Right kidney (tissue), 1 donor: ENCODE data around the gene CNN2.
"Not testable (repeated sequence)": the region's sequence is repeated elsewhere in the genome, so short reads cannot be mapped to it uniquely, and the experiment has no call there.

Source experiments
- DNase-seq: peaks from one replicate; pipeline ENCODE4 v3.0.0-alpha.2; 2016

Gene CNN2

DNA sequence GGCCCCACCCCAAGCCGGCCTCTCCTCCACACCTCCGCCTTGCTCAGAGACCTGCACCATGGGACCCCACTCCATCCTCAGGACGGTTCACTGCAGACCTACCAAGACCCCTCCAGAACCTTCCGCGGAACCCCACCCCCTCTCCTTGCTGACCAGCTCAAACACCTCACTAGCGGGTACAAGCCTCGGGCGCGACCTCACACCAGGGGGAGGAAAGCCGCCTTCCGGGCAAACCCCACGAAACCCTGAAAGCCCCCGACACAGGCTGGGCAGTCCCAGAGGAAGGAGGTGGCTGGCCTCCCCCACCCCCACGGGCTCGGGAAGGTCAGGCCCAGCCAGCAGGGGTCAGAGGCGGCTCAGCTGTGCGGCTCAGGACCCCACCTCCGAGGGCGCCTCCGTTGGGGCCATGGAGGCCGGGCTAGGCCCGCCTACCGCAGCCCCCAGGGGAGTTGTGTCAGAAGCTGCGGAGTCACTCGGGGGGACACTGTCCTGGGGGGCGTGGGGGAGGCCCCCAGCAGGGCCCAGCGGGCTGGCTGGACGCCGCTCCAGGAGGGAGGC is 16.3 kb upstream of the CNN2 start:
- no peak for DNase-seq

DNA sequence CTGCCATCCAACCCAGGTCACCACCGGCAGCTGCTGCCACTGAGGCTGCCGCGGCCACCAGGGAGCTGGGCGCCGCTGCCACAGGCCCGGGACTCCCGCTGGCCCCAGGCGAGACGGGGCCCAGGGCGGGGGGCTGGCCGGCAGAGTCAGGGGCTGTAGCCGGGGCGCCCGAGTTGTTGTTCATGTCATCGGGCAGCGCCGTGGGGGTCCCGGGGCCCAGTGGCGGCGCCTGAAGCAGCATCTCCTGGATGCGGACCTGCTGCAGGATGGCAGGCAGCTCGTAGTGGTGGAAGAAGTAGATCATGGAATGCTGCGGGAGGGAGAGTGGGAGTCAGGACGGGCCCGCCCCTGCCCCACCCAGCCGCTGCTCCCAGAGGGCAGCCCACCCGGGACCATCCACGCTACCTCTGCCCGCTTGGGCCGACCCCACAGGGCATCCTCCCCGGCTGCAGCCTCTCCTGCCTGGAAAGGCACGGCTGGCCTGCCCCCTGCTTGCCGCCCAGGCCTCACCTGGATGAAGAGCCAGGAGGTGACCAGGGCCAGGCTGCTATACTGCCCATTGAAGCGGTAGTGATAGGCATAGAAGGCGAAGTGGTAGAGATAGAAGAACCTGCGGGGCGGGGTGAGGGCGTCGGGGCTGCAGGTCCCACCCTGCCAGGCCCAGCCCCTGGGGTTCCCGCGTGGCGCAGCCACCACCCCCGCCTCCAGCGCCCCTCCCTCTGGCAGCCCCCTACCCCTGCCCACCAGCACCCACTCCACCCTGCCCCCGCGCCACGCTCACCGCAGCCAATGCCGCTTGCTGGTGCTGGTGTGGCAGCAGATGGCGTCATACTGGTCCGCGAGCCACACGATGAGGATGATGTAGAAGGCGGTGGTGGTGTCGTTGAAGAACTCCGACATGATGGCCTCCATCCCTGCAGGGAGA is 15.6 kb upstream of the CNN2 start:
- DNase-seq = no peak

DNA sequence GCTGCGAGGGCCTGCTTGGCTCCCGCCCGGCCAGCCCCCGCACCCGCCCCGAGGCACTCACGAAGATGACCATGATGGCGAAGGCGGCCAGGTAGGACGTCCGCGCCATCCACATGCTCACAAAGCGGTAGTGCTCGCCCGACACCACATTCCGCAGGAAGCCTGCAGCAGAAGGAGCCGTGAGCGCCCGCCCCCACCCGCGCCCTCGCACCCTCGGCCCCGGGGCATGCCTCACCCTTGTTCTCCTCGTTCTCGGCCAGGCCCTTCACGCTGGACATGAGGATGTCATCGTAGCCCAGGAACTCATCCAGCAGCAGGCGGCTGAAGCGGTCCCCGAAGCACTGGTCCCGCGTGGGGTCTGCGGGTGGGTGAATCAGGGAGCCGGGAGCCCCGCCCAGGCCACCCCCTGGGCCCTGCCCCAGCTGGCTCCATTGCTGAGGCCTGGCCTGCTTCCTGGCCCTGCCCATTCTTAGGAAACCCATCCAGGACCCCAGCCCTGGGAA is 14.5 kb upstream of the CNN2 start:
- DNase-seq = no peak

DNA sequence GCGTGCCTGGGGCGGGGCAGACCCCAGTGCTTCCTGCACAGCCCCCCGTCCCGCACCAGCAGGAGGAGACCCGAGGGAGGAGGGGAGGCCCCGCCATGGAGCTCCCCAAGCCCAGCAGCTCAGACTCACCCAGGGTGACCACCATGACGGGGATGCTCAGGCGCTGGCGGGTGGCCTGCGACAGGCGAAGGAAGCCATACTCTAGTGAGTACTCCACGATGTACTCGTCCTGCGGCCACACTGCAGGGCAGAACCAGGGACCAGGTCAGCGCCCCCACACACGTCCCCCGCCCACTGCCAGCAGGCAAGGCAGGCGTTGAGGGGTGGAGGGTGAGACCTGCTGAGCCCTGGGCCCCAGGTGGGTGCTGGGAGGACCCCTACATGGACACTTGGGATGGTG is 14.1 kb upstream of the CNN2 start:
- DNase-seq = no peak

GRCh38 chr19:1013218-1013617 is 13.2 kb upstream of the CNN2 start:
- DNase-seq = no peak

DNA sequence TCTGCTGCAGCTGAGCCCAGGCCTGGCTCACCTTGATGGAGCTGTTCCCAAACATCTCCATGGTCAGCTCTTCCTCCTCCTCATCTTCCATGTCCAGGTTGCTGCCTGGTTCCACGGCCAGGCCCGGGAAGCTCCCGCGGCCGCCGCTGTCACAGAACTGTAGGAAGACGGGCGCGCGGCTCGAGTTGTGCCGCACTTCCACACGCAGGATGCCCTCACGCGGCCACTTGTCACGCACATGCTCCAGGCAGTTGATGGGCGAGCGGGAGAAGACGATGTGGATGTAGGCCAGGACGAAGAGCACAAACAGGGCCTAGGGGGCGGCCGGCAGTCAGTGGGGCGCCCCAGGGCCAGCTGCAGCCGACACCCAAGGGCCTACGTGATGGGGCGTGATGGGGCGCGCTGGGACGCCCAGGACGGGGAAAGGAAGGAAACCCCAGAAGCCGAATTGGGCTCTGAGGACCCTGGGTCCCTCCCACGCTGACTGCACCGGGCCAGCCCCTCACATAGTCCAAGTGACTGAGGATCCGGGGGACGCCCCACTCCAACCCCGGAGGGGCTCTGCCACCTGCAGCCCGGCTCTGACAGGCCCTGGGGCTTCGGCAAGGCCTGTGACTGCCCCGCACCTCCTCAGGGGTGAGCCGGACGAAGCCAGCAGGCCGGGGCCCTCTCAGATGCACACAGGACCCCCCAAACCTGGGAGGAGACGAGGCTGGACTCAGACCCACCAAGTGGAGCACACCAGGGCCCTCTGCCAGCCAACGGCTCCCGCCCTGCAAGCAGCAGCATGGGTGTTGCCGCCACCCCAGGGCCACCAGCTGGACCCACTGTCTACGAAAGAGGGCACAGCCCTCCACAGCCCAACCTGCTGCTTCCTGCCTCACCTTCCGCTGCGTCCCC is 12.0 kb upstream of the CNN2 start:
- DNase-seq = no peak

GRCh38 chr19:1015061-1015781 is 11.2 kb upstream of the CNN2 start:
- no peak for DNase-seq

DNA sequence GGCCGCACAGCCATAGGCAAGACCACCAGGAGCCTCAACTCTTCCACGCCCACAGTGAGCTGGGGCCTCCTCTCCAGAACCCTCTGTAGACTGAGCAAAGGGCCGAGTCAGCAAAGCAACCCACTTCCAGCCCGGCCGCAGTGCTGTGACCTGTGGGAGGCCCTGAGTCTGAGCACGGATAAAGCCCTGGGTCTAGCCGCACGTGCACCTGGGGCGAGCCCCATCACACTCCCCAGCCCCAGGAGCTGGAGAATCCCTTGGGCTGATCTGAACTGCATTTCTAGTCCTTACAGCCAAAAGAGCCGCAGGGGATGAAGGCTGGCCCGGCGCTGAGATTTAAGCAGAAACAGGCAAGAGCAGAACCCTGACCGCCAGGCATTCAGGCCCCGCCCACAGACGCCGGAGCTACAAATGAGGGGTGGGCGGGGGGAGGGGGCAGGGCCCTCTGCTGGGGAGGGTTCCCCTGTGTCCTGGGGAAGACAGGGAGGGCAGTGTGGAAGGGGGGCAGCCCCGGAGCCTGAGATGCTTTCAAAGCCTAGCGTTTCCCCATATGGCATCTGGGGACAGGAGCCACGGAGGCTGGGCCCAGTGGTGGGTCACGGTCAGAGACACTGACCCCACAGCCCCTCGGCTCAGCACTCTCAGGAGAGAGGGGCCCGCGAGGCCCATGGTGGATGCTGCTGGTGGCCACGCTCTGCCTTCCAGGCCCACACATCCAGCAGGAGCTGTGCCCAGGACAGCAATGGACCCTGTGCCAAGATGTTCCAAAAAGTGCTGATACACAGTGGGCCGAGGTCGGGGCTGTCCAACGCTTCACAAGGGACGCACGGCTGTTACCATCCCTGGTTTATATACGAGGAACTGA is 10.4 kb upstream of the CNN2 start:
- no peak for DNase-seq

DNA sequence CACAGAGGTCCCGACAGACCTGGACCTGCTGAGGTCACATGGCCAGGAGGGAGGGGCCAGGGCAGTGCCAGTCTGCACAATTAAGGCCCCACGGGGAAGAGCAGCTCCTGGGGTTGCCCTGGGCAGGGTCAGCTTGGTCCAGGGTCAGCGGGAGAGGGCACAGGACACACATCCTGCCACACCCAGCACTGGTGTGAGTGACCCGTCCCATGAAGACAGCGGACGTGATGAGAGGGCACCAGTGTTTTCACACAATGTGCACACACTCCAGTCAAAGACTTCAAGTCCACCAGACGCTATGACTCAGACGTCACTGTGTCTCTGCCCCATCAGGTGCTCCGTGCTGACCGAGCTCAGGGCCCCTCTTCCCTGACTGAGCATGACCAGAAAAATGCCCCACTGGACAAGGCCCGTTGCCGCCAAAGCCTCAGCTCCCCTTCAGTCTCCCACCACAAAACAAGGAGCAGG is 9.7 kb upstream of the CNN2 start:
- DNase-seq = no peak

- DNase-seq = no peak
Observed at GRCh38 chr19:1017115-1017905, 9.1 kb upstream of the CNN2 start.

DNA sequence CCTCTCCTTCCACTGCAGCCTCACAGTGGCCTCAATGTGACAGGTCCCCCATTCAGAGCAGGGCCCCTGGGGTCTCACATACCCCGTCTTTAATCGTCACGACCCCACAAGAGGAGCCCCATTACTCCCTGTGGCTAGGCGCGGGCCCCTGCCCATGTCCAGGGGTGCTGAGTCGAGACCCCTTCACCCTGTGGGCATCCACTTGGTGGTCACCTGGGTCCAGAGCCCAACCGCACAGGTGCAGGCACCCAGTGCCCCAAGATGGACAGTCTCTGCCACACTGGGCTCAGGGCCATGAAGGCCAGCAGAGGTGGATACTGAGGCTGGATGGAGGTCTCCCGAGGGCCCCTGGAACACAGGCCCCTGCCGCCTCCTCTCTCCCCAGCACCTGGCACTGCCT is 8.5 kb upstream of the CNN2 start:
- no peak for DNase-seq

DNA sequence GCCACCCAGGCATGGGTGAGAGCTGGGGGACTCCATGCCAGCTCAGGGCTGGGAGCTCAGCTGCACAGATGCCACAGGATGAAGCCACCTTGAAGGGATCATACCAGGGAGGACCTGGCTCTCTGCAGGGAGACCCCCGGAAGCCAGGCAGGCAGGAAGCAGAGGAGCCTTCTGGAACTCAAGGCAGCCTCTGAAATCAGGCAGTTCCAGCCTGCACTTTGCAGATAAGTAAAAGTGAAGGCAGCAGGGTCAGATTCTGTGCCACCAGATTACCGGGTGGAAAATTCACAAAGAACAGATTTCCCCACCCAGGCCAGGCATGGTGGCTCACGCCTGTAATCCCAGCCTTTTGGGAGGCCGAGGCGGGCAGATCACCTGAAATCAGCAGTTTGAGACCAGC is 8.0 kb upstream of the CNN2 start:
- no peak for DNase-seq

DNA sequence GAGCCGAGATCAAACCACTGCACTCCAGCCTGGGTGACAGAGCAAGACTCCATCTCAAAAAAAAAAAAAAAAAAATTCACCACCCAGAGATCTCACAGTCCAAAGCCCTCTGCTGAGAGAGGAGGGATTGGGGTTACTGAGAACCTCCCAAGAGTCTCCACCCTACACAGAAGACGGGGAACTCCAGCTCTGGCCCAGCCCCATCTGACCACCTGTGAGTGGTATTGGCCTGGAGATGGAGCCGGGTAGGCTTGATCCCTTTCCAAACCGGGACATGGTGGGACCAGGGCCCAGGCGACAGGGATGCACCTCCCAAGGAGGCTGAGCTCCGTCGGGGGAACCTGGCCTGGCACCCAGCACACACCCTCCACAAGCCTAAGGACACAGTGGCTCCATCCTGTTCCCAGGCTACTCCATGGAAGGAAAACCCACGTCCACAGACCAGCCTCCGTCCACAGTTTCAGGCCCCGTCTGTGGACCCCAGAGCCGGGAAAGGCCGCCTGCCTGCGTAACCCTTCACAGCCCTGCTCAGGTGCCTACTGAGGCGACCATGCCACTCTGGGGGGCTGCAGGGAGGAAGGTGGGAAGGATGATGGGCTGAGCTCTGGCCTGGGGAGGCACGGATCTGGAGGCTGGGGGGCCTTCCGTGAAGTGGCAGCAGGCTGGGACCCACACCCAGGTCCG is 7.3 kb upstream of the CNN2 start:
- DNase-seq = no peak

DNA sequence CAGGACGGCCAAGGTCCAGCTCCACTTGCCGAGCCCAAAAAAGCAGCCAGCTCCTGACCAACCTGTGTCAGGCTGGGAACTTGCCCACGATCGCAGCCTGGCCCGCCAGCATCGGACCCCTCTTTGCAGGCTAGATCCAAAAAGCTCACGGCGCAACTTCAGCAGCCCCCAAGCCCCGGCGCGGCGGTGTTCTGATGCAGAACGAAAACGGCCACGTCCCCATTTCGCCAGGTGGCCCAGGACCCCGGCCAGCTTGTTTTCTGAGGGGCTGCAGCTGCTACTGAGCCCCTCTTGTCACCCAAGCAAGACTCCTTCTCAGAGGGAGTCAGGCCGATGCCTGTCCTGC is 6.8 kb upstream of the CNN2 start:
- DNase-seq = no peak

- DNase-seq = no peak
Observed at GRCh38 chr19:1019980-1020867, 6.2 kb upstream of the CNN2 start.

- DNase-seq = peak; percentile 95
Observed at GRCh38 chr19:1020868-1021425, 5.5 kb upstream of the CNN2 start, which contains the start of gene TMEM259. TSS of gene TMEM259 (minus strand) at chr19:1021123. CDS start at chr19:1020996, 127 bp downstream.

DNA sequence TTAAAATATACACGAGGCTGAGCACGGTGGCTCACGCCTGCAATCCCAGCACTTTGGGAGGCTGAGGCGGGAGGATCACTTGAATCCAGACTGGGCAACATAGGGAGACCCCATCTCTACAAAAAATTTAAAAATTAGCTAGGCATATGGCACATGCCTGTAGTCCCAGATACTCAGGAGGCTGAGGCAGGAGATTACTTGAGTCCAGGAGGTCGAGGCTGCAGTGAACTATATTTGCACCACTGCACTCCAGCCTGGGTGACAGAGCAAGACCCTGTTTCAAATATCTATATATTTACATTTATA is 2.6 kb upstream of the CNN2 start:
- DNase-seq = not testable (repeated sequence)

DNA sequence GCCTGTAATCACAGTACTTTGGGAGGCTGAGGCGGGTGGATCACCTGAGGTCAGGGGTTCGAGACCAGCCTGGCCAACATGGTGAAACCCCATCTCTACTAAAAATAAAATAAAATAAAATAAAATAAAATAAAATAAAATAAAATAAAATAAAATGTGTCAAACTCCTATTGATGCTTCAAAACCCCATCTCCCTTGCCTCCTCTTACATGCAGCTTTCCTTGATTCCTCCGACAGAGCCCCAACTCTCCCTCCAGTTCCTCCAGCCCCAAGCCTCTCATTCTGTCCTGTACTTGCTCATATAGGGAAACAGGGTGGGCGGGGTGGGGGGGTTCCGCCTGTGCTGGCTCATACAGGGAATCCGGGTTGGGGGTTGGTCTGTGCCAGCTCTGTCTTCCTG is 1.3 kb upstream of the CNN2 start:
- not testable (repeated sequence) for DNase-seq
